GM21360 (cell line): Measurements from ENCODE around the gene MAFG.
"Not testable (repeated sequence)": the region's sequence is repeated elsewhere in the genome, so short reads cannot be mapped to it uniquely, and the experiment has no call there.

ENCODE experiments used
- ATAC-seq: cut with Tn5 transposase; IDR thresholded peaks from one replicate; pipeline ENCODE4 v1.9.1; 2021; ENCODE audit warnings: mild to moderate bottlenecking, moderate library complexity; ENCODE audit not compliant: unreplicated experiment

Gene MAFG

GRCh38 chr17:81958633-81959342 is 31.3 kb upstream of the MAFG start:
- no peak for ATAC-seq

DNA sequence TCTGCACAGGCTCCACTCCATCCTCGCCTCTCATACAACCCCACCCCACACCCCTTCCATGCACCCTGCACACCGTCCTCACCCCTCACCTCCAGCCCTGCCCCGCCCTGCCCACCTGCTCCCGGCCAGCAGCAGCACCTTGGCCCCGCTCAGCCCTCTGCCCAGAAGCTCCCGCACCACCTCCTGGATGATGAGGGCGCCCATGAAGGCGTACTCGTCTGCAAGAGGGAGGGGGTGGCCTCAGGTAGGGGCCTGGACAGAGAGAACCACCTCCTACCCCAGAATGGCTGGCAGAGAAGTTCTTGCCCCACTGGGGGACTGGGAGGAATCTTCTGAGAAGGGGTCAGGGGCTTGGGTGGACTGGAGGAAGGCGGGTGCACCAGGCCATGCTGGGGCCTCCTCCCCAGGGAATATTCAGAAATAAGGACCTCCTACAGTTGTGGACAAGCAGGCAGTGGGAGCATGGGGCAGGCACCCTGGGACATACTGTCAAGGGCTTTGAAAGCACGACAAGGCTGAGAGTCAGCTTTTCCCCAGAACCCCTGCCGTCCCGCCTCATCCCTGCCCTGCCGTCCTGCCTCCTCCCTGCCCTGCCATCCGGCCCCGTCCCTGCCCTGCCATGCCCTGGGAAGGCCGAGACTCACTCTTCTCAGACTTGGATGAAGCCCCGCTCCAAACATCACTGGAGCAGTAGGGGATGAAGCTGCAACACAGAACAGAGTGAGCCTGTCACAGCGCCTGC is 30.3 kb upstream of the MAFG start:
- no peak for ATAC-seq

- no peak for ATAC-seq
These were observed 29.4 kb upstream of the MAFG start for GRCh38 chr17:81956607-81957589.

DNA sequence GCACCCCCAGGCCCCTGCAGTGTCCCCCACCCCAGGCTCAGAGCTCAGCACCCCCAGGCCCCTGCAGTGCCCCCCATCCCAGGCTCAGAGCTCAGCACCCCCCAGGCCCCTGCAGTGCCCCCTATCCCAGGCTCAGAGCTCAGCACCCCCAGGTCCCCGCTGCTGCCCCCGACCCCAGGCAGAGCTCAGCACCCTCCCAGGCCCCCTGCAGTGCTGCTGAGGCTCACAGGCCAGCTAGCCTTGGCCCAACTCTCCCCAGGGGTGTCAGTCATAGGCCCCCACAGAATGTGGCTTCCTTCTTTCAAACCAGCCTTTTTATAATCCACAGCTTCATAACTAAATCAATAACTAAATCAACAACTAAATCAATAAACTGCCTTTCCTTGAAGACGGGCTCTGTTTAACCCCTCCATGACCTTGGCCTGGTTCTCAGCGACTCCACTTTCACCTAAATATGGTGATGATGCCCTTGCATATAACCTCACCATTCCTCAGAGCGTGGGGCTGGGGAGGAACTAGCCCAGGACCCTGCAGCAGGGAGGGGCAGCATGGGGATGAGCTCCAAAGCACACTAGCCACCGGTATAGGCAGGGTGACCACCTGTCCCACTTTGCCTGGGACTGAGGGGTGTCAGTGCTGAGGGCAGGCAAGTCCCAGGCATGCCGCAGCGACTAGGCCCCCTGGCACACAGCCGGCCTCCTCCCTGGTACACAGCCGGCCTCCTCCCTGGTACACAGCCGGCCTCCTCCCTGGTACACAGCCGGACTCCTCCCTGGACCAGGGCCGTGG is 28.4 kb upstream of the MAFG start:
- no peak for ATAC-seq

GRCh38 chr17:81955058-81955681 is 27.6 kb upstream of the MAFG start:
- no peak for ATAC-seq

- ATAC-seq: no peak
These were observed 26.9 kb upstream of the MAFG start for GRCh38 chr17:81954131-81955057.

DNA sequence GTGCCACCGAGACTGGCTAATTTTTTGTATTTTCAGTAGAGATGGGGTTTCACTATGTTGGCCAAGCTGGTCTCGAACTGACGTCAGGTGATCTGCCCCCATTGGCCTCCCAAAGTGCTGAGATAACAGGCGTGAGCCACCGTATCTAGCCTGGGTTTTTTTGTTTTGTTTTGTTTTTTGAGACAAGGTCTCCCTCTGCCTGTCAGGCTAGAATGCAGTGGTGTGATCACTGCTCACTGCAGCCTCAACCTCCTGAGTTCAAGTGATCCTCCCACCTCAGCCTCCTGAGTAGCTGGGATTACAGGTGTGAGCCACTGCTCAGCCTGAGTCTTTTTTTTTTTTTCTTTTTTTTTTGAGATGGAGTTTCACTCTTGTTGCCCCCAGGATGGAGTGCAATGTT is 25.9 kb upstream of the MAFG start:
- ATAC-seq: not testable (repeated sequence)

- no peak for ATAC-seq
These were observed 25.3 kb upstream of the MAFG start for GRCh38 chr17:81952792-81953228.

GRCh38 chr17:81951785-81952684 is 24.5 kb upstream of the MAFG start:
- ATAC-seq: no peak

- no peak for ATAC-seq
These were observed 23.0 kb upstream of the MAFG start for GRCh38 chr17:81950501-81950900.

DNA sequence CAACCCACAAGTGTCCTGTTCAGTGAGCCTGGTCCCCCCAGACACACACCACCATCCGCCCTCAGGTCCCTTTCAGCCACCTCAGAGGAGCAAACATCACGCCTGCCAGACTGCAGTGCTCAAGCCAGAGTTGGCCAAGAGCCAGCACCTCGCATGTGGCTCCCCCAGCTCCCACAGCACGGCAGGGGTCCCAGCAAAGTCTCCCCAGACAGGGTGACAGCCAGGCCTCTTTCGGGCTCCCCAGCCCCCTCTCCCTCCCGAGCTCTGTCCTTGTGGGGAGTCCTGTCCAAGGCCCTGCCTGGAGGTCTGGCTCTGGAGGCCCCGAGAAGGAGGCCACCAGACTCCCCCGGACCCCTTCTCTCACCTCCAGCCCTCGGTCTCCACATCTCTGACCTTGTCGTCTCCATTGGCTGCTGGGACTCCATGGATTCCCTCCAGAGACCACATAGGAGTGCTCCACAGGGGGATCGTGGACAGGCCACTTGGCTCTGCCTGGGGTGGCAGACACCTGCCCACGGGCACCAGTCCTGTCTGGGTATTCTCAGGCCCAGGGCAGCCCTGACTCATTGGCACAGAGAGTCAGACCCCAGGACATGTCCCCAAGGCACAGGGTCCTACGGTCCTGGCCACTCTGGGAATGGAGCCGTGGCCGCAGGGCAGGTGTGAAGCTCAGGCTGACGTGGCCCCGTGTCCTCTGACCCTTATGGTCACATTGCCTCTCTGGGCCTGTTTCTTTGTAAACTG is 21.3 kb upstream of the MAFG start:
- ATAC-seq: no peak

GRCh38 chr17:81947189-81947588 is 19.7 kb upstream of the MAFG start, which contains the start of gene MYADML2:
Gene MYADML2 (minus strand): TSS chr17:81947233. CDS start chr17:81941741, 5,492 bp downstream.
- no peak for ATAC-seq

GRCh38 chr17:81944858-81945257 is 17.3 kb upstream of the MAFG start:
- no peak for ATAC-seq

- ATAC-seq: no peak
These were observed 14.6 kb upstream of the MAFG start for GRCh38 chr17:81942167-81942553.

DNA sequence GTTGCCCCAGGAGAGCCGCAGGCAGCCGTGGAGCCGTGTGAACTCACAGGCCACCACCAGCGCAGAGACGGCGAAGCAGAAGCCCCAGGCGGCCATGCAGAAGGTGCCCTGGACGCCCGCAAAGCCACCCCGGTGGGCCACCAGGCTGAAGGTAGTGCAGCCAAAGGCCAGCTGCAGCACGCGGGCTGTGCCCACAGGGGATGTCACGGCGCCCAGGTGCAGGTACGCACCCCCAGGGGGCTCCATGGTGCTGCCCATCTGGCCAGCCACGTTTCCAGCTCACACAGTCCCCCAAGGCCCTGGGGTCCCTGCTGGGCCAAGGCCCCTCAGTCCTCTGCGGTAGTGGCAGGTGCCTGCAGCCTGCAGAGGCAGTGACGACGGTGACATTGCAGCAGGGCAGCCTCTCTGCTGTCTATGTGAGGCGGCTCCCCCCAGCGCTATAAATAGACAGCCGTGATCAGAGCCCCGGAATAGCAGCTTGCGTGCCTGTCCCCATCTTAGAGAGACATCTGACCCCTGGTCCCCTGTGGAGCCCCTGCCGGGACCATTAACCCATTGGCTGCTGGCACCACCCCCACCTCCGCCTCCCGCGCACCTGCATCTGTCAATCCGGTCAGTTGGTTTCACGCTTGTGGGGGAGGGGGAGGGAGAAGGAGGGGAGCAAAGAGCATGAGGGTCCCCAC is 14.1 kb upstream of the MAFG start:
- no peak for ATAC-seq
